MM.1S (cell line): Measurements from ENCODE around the gene CENPB.

Source experiments
- DNase-seq: peaks from one replicate; pipeline ENCODE4 v3.0.0-alpha.2; 2015
- H2AFZ ChIP-seq: fragments of 300-600 bp; sonication (generic); 2 replicates; pipeline ENCODE4 v1.6.0; 2016; ENCODE audit warnings: antibody characterized with exemption, low read length
- H3F3A ChIP-seq: fragments of 300-600 bp; sonication (generic); 2 replicates; pipeline ENCODE4 v1.6.1; 2016; ENCODE audit warnings: mild to moderate bottlenecking, antibody characterized with exemption, low read length, moderate library complexity, mixed read lengths; ENCODE audit not compliant: insufficient read depth
- H3K27ac ChIP-seq: fragments of 300-600 bp; sonication (generic); 2 replicates; pipeline ENCODE4 v1.5.1; 2016; ENCODE audit warnings: mild to moderate bottlenecking, low read length
- H3K27me3 ChIP-seq: fragments of 300-600 bp; sonication (generic); replicated peaks from 2 replicates; pipeline ENCODE4 v1.6.0; 2016; ENCODE audit warnings: low read length; ENCODE audit not compliant: insufficient read depth
- H3K36me3 ChIP-seq: fragments of 300-600 bp; sonication (generic); replicated peaks from 2 replicates; pipeline ENCODE4 v1.6.1; 2016; ENCODE audit warnings: mild to moderate bottlenecking, low read length, mixed read lengths; ENCODE audit not compliant: insufficient read depth
- H3K4me1 ChIP-seq: fragments of 300-600 bp; sonication (generic); 2 replicates; pipeline ENCODE4 v1.6.1; 2016; ENCODE audit warnings: low read length, mixed read lengths
- H3K4me2 ChIP-seq: fragments of 300-600 bp; sonication (generic); 2 replicates; pipeline ENCODE4 v1.6.0; 2016; ENCODE audit warnings: low read depth, low read length
- H3K4me3 ChIP-seq: fragments of 300-600 bp; sonication (generic); 2 replicates; pipeline ENCODE4 v1.5.1; 2016; ENCODE audit warnings: low read length, mixed read lengths
- H3K79me2 ChIP-seq: fragments of 300-600 bp; sonication (generic); 2 replicates; pipeline ENCODE4 v1.6.1; 2016; ENCODE audit warnings: mixed run types, low read length, mixed read lengths
- H3K9ac ChIP-seq: fragments of 300-600 bp; sonication (generic); 2 replicates; pipeline ENCODE4 v1.6.1; 2016; ENCODE audit warnings: low read length, mixed read lengths
- H3K9me2 ChIP-seq: fragments of 300-600 bp; sonication (generic); replicated peaks from 2 replicates; pipeline ENCODE4 v1.6.1; 2016; ENCODE audit warnings: mild to moderate bottlenecking, low read length, mixed read lengths; ENCODE audit not compliant: insufficient read depth
- H3K9me3 ChIP-seq: fragments of 300-600 bp; sonication (generic); replicated peaks from 2 replicates; pipeline ENCODE4 v1.6.1; 2016; ENCODE audit warnings: mild to moderate bottlenecking, low read length, mixed read lengths; ENCODE audit not compliant: insufficient read depth
- H4K20me1 ChIP-seq: fragments of 300-600 bp; sonication (generic); 2 replicates; pipeline ENCODE4 v1.6.1; 2016; ENCODE audit warnings: mild to moderate bottlenecking, low read length, moderate library complexity, mixed read lengths; ENCODE audit not compliant: insufficient read depth
- EZH2 ChIP-seq: fragments of 300-600 bp; sonication (generic); optimal IDR thresholded peaks from 2 replicates; pipeline ENCODE3; 2017; ENCODE audit warnings: low read depth, mild to moderate bottlenecking, antibody characterized with exemption, low read length, mixed read lengths
- EZH2phosphoT487 ChIP-seq: fragments of 300-600 bp; sonication (generic); IDR thresholded peaks from 2 replicates; pipeline ENCODE4 v1.6.1; 2018; ENCODE audit warnings: antibody characterized with exemption, low read length
- TF ChIP-seq, protein P1 (sequence below): fragments of 300-600 bp; sonication (generic); IDR thresholded peaks from 2 replicates; pipeline ENCODE4 v1.5.1; 2016; ENCODE audit warnings: antibody characterized with exemption, low read length, mixed read lengths

Gene CENPB

GRCh38 chr20:3751305-3751674, 35.2 kb downstream of the CENPB start:
- Histone ChIP-seq H3K4me1 (no peaks in the 10 kb centered on the region), H3K9me2 (no peaks in the 10 kb centered on the region), H3K27me3 (peaks cover 14% of the 10 kb centered on the region), H3K4me3 (no peak overlapping the region), H2AFZ (no peak overlapping the region), H3K9ac (no peak overlapping the region), H3K27ac (no peak overlapping the region), H3K36me3 (no peaks in the 10 kb centered on the region), H3K9me3 (no peaks in the 10 kb centered on the region), H4K20me1 (no peaks in the 10 kb centered on the region), H3F3A (no peaks in the 10 kb centered on the region), H3K4me2 (no peak overlapping the region), H3K79me2 (no peaks in the 10 kb centered on the region)
- no peak for DNase-seq
- no peak for TF ChIP-seq EZH2phosphoT487
- TF ChIP-seq, protein P1, sequence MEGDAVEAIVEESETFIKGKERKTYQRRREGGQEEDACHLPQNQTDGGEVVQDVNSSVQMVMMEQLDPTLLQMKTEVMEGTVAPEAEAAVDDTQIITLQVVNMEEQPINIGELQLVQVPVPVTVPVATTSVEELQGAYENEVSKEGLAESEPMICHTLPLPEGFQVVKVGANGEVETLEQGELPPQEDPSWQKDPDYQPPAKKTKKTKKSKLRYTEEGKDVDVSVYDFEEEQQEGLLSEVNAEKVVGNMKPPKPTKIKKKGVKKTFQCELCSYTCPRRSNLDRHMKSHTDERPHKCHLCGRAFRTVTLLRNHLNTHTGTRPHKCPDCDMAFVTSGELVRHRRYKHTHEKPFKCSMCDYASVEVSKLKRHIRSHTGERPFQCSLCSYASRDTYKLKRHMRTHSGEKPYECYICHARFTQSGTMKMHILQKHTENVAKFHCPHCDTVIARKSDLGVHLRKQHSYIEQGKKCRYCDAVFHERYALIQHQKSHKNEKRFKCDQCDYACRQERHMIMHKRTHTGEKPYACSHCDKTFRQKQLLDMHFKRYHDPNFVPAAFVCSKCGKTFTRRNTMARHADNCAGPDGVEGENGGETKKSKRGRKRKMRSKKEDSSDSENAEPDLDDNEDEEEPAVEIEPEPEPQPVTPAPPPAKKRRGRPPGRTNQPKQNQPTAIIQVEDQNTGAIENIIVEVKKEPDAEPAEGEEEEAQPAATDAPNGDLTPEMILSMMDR, result no peak

GRCh38 chr20:3749689-3750531, 36.6 kb downstream of the CENPB start:
- TF ChIP-seq, protein P1, result peak; percentile 61
- TF ChIP-seq EZH2 (no peak), EZH2phosphoT487 (no peak)
- Histone ChIP-seq H3F3A (no peaks in the 10 kb centered on the region), H3K9ac (no peak overlapping the region), H3K79me2 (no peaks in the 10 kb centered on the region), H3K36me3 (no peaks in the 10 kb centered on the region), H3K9me2 (no peaks in the 10 kb centered on the region), H3K4me1 (no peaks in the 10 kb centered on the region), H3K9me3 (no peaks in the 10 kb centered on the region), H3K4me2 (no peak overlapping the region), H3K4me3 (no peak overlapping the region), H4K20me1 (no peaks in the 10 kb centered on the region), H3K27ac (no peak overlapping the region), H3K27me3 (peaks cover 14% of the 10 kb centered on the region), H2AFZ (no peak overlapping the region)
- DNase-seq, result no peak

GRCh38 chr20:3749087-3749688, 37.4 kb downstream of the CENPB start:
- Histone ChIP-seq H4K20me1 (no peaks in the 10 kb centered on the region), H3K9me2 (no peaks in the 10 kb centered on the region), H3K4me1 (no peaks in the 10 kb centered on the region), H3K27ac (no peak overlapping the region), H3K9me3 (no peaks in the 10 kb centered on the region), H2AFZ (no peak overlapping the region), H3K4me2 (no peak overlapping the region), H3K9ac (no peak overlapping the region), H3K27me3 (peaks cover 14% of the 10 kb centered on the region), H3F3A (no peaks in the 10 kb centered on the region), H3K79me2 (no peaks in the 10 kb centered on the region), H3K4me3 (no peak overlapping the region), H3K36me3 (no peaks in the 10 kb centered on the region)
- no peak for DNase-seq
- TF ChIP-seq EZH2phosphoT487 (no peak), EZH2 (no peak)
- TF ChIP-seq, protein P1, result no peak
